Adipocyte (in vitro differentiated cells): ENCODE results near the gene CD151.

Experiments
- DNase-seq: peaks from one replicate; pipeline ENCODE4 v3.0.0-alpha.2; 2015; ENCODE audit warnings: low read depth
- H3K27me3 ChIP-seq: replicated peaks from 2 replicates; pipeline ENCODE4 v1.7.0; 2013; ENCODE audit warnings: mild to moderate bottlenecking, low read length, moderate library complexity; ENCODE audit not compliant: control insufficient read depth, insufficient read depth
- H3K36me3 ChIP-seq: 2 replicates; pipeline ENCODE4 v1.7.0; 2013; ENCODE audit warnings: low read length, mild to moderate bottlenecking, moderate library complexity; ENCODE audit not compliant: control insufficient read depth, insufficient read depth, severe bottlenecking
- H3K4me1 ChIP-seq: 2 replicates; pipeline ENCODE4 v1.7.0; 2013; ENCODE audit warnings: mild to moderate bottlenecking, low read length, moderate library complexity; ENCODE audit not compliant: control insufficient read depth, insufficient read depth
- H3K4me3 ChIP-seq: 2 replicates; pipeline ENCODE4 v1.7.0; 2013; ENCODE audit warnings: mild to moderate bottlenecking, low read length, moderate library complexity
- H3K9ac ChIP-seq: 2 replicates; pipeline ENCODE4 v1.7.0; 2013; ENCODE audit warnings: mild to moderate bottlenecking, low read length, moderate library complexity
- H3K9me3 ChIP-seq: 2 replicates; pipeline ENCODE4 v1.7.0; 2013; ENCODE audit warnings: mild to moderate bottlenecking, low read length, moderate library complexity; ENCODE audit not compliant: control insufficient read depth

Gene CD151

DNA sequence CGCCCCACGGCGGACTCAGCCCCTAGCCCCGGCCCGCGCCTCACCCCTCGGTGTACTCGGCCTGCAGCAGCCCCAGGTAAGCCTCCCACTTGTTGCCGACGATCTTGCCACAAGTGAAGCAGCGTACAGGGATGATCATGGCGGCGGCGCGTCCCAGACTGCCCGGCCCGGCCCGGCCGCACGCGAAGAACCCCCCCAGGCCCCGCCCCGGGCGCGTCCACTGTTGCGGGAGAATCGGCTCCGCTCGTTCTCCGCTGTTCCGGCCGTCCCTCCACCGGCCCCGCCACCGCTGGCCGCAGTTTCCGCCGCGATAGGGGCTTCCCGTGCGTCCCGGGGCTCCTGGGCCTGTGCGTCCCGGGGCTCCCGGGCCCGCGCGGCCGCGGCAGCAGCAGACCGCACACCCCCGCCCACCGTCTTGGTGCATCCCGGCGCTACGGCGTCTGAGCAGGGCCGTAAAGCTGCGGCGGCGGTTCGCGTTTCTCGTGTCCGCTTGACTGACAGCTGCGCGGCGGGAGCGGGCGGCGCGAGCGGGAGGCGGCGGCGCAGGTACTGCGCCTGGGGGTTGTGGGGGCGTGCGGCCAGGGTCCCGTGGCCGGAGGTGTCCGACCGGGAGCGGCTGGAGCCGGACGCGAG, 9.7 kb downstream of the CD151 start, which contains the start of the genes POLR2L and TSPAN4:
Gene POLR2L (minus strand): TSS at position 160 of the 633 bp plus-strand sequence. CDS start 21 bp downstream, at position 139.
Gene TSPAN4 (plus strand): TSS at position 483 of the 633 bp plus-strand sequence. CDS start 7,453 bp downstream, outside the sequence.
- peak; percentile 95 for DNase-seq
- H3K27me3 ChIP-seq: no peaks in the 10 kb centered on the region
- peaks cover 59% of the 10 kb centered on the region for H3K4me1 ChIP-seq
- H3K9ac ChIP-seq: peak within 1 kb of the TSS; percentile 99
- no peaks in the 10 kb centered on the region for H3K9me3 ChIP-seq
- H3K36me3 ChIP-seq: peaks cover 34% of the 10 kb centered on the region
- peak within 1 kb of the TSS; percentile 98 for H3K4me3 ChIP-seq

DNA sequence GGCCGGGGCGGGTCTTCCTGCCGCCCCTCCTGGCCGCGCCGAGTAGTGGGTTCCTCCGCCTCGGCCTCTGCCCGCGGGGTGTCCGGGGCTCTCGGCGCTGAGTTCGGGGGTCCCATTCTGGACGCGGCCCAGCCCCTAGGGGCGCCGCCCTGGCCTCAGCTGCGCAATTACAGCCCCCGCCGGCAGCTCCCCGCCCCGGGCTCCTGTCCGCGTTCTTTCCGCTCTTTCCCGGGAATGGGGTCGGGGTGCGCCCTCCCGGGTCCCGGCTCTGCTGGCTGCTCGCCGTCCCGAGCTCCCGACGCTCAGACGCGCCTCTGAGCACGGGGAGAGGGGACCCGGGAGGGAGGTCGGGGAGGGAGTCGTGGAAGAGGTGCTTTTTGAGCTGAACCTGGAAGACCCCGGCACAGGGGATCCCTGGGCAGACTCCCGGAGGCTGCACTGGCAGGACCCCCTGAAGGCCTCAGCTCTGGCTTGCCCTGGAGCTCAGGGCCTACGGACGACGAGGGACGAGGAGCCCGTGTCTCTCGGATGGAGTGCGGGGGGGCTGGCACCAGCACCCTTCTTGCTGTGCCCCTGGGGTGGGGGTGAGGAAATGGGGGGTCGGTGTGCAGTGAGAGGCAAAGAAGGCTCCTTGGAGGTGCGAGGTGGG, 10.5 kb downstream of the CD151 start:
- DNase-seq: peak; percentile 54
- Histone ChIP-seq H3K36me3 (peaks cover 27% of the 10 kb centered on the region), H3K4me1 (peaks cover 62% of the 10 kb centered on the region), H3K27me3 (no peaks in the 10 kb centered on the region), H3K9ac (peak overlapping the region; percentile 99), H3K9me3 (no peaks in the 10 kb centered on the region), H3K4me3 (peak overlapping the region; percentile 98)

DNA sequence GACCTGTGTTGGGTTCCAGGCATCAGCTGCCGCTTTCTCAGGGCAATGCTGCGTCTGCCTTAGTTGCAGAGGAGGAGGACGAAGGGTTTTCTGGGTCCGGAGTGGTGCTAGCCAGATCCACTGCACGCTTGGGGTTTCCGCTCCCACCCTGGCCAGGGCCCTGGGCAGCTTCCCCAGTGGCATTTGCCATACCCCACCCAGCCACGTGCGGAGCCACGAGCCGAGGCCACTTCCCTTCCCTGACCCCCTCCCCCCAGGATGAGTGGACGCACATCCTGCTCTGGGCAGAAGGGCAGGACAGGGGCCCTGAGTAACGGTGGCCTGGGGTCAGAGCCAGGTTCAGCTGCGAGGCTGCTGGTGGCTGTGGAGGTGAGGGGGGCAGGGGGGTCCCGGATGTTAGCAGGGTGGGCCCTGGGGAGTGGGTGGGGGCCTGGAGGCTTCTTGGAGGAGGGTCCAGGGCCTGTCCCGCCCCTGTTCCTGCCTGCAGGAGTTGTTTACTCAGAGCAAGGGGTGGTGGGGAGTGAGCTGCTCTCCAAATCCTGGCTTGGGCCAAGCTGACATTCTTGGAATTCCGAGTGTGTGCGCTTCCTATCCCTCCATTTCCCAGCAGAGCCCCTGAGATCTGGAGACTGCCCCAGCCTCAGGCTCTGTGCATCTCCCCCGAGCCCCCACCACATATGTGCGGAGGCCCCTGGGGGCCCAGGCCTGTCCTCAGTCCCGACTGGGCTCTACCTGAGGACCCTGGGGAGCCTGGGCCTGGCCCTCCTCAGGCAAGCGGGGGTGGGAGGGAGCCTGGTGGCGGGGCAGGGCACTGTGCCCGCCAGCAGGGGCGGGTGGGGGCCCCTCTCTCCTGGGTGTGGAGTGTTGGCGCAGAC, 11.3 kb downstream of the CD151 start:
- H3K27me3 ChIP-seq: no peaks in the 10 kb centered on the region
- H3K4me1 ChIP-seq: peaks cover 61% of the 10 kb centered on the region
- peak; percentile 94 for DNase-seq
- H3K4me3 ChIP-seq: peak overlapping the region; percentile 98
- H3K36me3 ChIP-seq: peaks cover 20% of the 10 kb centered on the region
- peak overlapping the region; percentile 99 for H3K9ac ChIP-seq
- H3K9me3 ChIP-seq: no peaks in the 10 kb centered on the region

DNA sequence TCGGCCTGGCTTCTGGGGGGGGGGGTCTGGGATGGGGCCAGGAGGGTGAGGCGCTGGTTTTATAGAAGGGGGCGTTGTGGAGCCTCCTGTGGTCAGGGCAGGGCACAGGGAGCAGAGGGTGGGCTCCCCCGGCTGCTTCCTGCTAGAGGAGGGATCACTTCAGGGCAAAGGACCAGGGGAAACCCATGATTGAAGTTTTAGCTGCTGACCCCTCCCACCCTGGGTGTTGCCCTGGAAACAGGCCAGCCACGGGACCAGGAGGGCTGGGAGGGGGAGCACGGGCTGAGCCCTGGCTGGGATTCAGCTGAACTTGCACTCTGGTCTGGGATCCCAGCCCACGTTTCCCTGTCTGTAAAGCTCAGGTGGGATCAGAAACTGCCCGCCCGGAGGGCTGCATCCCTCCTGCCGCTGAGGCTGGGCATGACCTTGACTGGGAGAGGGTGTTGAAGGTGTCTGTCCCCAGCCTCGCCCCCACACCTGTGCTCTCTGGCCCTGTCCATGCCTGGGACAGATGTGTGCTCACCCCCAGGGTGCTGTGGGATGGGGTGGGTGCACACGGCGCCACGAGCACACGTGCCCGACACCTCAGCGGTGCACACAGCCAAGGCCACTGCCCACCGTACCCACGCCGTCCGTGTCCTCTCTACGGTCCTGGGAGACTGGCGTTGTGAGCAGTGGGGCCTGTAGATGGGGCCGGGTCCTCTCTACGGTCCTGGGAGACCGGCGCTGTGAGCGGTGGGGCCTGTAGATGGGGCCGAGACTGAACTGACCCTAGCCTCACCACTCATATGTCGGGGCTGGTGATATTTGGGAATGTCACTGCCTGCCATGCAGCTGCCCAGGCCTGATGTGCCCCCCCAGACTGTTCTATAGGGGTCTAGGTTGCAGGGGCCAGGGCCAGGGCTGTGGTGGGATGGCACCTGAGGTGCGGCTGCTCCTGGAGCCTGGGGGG, 12.2 kb downstream of the CD151 start:
- Histone ChIP-seq H3K4me3 (peak overlapping the region; percentile 98), H3K9me3 (no peaks in the 10 kb centered on the region), H3K36me3 (peaks cover 11% of the 10 kb centered on the region), H3K9ac (peak overlapping the region; percentile 90), H3K27me3 (no peaks in the 10 kb centered on the region), H3K4me1 (peaks cover 52% of the 10 kb centered on the region)
- DNase-seq: peak; percentile 92

DNA sequence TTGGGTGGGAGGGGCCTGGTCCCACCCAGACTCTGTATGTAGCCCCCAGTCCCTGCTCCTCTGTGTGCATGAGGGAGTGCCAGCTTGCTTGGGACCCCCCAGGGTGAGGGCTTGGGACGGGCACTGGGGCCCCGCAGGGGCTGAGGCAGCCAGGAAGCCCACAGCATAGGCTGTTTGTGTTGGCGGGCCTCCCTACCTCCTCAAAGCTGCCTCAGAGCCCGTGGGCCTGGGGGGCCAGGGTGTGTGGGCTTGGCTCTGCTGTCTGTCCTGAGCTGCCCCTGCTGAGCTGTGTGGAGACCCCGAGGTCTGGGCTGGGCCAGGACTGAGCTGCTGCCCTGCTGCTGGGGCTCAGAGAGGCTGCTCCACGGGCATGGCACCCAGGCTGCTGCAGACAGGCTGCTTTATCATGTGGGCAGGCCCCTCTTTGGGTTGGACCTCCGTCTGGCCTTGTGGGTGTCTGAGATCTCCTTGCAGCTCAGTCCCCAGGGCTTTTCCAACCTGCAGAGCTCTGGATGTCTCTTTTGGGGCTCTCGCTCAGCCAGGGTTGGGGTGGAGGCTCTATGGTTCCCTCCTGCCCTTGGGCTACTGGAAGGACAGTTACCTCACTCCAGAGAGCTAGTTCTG, 13.2 kb downstream of the CD151 start:
- Histone ChIP-seq H3K27me3 (no peaks in the 10 kb centered on the region), H3K9me3 (no peaks in the 10 kb centered on the region), H3K36me3 (peaks cover under 1% of the 10 kb centered on the region), H3K4me1 (peaks cover 42% of the 10 kb centered on the region), H3K4me3 (peak overlapping the region; percentile 98), H3K9ac (peak overlapping the region; percentile 90)
- peak; percentile 69 for DNase-seq

DNA sequence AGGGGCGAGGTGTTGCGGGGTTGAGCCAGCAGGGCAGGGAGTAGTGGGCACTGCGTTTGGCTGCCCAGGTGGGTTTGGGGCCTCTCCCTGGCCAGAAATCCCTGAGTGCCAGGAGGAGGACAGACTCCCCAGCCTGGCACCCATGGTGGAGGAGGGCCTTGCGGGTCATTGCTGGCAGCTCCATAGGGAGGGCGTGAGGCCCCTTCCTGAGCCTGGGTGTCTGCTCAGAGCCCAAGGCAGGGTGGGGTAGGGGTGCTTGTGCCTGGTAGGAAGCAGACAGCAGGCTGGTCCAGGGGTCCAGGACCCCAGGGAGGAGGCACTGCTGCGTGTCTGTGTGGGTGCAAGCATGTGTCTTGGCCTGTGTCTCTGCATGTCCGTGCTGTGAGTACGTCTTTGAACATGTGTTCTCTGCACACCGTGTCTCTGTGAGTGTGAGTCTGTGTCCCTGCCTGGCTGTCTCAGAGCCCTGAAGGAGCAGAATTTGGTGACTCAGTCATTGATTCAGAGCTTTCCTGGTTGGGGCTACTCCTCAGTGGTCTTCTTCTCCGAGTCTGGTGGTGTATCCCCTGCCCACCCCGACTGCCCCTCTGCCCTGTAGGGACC, 13.8 kb downstream of the CD151 start:
- Histone ChIP-seq H3K27me3 (no peaks in the 10 kb centered on the region), H3K9ac (peak overlapping the region; percentile 90), H3K4me1 (peaks cover 38% of the 10 kb centered on the region), H3K4me3 (peak overlapping the region; percentile 23), H3K36me3 (no peaks in the 10 kb centered on the region), H3K9me3 (no peaks in the 10 kb centered on the region)
- peak; percentile 58 for DNase-seq

DNA sequence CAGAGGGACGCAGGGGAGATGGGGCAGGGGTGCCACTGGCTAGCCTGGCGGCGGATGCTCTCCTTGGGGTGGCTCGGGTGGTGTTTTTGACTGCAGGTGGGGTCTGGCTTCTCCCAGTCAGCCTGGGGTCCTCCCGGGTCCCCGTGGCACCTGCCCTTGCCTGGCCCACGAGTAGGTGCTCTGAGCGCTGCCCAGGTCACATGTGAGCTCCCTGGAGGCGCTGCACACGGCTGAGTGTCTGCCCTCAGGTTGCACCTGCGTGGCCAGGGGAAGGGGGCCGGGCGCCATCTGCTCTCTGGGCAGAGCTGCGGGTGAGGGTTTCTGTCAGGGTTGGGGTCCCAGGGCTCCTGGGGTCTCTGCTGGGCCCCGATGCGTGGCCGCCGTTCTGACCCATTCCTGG, 15.1 kb downstream of the CD151 start:
- Histone ChIP-seq H3K4me1 (peaks cover 38% of the 10 kb centered on the region), H3K36me3 (no peaks in the 10 kb centered on the region), H3K4me3 (no peak overlapping the region), H3K27me3 (no peaks in the 10 kb centered on the region), H3K9ac (no peak overlapping the region), H3K9me3 (no peaks in the 10 kb centered on the region)
- no peak for DNase-seq

DNA sequence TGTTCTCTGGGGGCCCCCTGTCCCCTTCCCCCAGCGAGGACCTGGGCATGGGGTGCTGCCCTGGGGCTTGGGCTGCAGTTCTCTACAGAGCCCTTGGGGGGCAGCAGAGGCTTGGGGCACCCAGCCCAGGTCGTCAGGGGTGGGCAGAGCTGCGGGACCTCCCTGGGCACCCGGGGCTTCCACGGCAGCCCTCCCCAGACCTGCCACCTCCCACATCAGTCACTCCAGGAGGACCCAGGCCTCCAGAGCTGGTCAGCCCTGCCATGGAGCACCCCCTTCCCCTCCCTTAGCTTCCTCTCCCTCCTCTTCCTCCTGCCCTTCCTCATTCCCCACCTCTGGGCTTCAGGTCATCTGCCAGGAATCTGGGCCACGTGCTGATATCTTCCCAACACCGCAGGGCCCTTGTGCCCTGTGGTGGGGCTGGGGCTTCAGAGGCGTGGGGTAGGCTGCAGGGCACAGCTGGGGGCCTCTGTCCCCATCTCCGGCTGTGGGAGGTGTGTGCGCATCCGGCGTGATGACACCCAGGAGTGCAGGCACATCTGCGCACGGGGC, 15.7 kb downstream of the CD151 start:
- H3K4me1 ChIP-seq: peaks cover 38% of the 10 kb centered on the region

DNA sequence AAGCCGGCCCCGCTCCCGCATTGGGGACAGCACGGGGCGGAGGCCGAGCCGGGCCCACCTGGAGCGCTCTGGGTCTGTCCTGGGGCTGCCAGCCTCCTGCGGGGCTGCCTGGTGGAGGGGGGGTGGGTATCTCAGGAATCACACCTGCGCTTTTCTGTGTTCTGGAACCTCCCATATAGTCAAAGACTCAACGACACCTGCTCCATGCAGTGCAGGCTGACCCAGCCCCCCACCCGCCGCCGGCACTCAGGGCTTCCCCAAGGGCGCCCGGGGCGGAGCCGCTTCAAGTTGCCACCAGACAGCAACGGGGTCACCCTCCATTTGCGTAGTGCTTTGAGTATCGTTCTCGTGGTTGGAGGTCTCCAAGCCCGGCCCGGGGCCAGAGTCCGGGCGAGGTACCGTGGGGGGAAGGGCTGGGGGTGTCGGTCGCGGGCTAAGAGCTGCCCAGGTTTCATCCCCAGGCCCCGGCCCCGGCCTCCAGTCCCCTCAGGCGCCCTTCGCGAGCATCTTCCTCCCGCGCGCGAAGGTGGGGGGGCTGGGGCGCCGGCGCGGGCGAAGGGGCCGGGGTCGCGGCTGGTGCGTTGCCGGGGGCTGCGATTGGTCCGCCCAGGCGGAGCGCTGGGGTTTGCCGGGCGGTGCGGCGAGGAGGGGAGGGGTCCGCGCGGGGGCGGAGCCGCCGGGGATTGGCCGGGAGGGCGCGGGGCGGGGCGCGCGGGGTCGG, 16.5 kb downstream of the CD151 start:
- peak; percentile 73 for DNase-seq
- Histone ChIP-seq H3K9ac (no peak overlapping the region), H3K36me3 (no peaks in the 10 kb centered on the region), H3K27me3 (no peaks in the 10 kb centered on the region), H3K9me3 (no peaks in the 10 kb centered on the region), H3K4me3 (no peak overlapping the region), H3K4me1 (peaks cover 36% of the 10 kb centered on the region)

More for the DNA sequence above, 15.7 kb downstream of the CD151 start:
- H3K36me3 ChIP-seq: no peaks in the 10 kb centered on the region
- H3K9ac ChIP-seq: no peak overlapping the region
- peak; percentile 64 for DNase-seq
- H3K4me3 ChIP-seq: no peak overlapping the region
- H3K9me3 ChIP-seq: no peaks in the 10 kb centered on the region
- no peaks in the 10 kb centered on the region for H3K27me3 ChIP-seq
